Coronary artery (tissue), 2 donors: ENCODE results near the gene NOD1.
"Not testable (repeated sequence)": the region's sequence is repeated elsewhere in the genome, so short reads cannot be mapped to it uniquely, and the experiment has no call there.

Experiments used
- DNase-seq: peaks from one replicate; pipeline ENCODE4 v3.0.0-alpha.2; 2017; ENCODE audit warnings: low spot score
- H3K27ac ChIP-seq, 2 donors: fragments of 200-600 bp; sonication (generic); one replicate each; pipeline ENCODE4 v1.5.1; 2016 to 2019
- H3K4me3 ChIP-seq: fragments of 200-600 bp; sonication (generic); 2 replicates; pipeline ENCODE4 v1.5.1; 2016; ENCODE audit warnings: mild to moderate bottlenecking, moderate library complexity
- CTCF ChIP-seq: fragments of 200-600 bp; sonication (generic); IDR thresholded peaks from one replicate; pipeline ENCODE4 v1.5.1; 2019; ENCODE audit warnings: antibody characterized with exemption

NOD1 gene

GRCh38 chr7:30478349-30479201 lies at the start of gene NOD1:
Gene NOD1, minus strand, starts transcription at chr7:30478784. Its CDS starts 21,863 bp downstream, at chr7:30456921.
- Histone ChIP-seq H3K27ac (peak within 1 kb of the TSS; percentile 93), H3K4me3 (peak within 1 kb of the TSS; percentile 74)
- TF ChIP-seq CTCF: no peak
- DNase-seq: peak; percentile 89

GRCh38 chr7:30527297-30527696 lies 48.7 kb upstream of the NOD1 start:
- H3K4me3 ChIP-seq, H3K27ac ChIP-seq, DNase-seq: not testable (repeated sequence)

- Histone ChIP-seq H3K4me3 (no peak overlapping the region), H3K27ac (no peak overlapping the region)
- no peak for TF ChIP-seq CTCF
- no peak for DNase-seq
These were observed 47.6 kb upstream of the NOD1 start for GRCh38 chr7:30526163-30526562.

GRCh38 chr7:30525429-30525828 lies 46.8 kb upstream of the NOD1 start:
- no peak for TF ChIP-seq CTCF
- no peak overlapping the region for H3K27ac ChIP-seq
- DNase-seq: no peak

GRCh38 chr7:30524545-30524944 lies 46.0 kb upstream of the NOD1 start:
- DNase-seq: no peak
- H3K27ac ChIP-seq: no peak overlapping the region
- no peak for TF ChIP-seq CTCF
- no peak overlapping the region for H3K4me3 ChIP-seq

More at GRCh38 chr7:30525429-30525828, 46.8 kb upstream of the NOD1 start:
- no peak overlapping the region for H3K4me3 ChIP-seq

- TF ChIP-seq CTCF: no peak
- no peak for DNase-seq
- H3K27ac ChIP-seq: no peak overlapping the region
These were observed 44.9 kb upstream of the NOD1 start for GRCh38 chr7:30523466-30523865.

GRCh38 chr7:30522159-30522558 lies 43.6 kb upstream of the NOD1 start:
- no peak for DNase-seq
- Histone ChIP-seq H3K27ac (peak overlapping the region in 1 of 2 donors; percentile 12), H3K4me3 (no peak overlapping the region)
- no peak for TF ChIP-seq CTCF

More at GRCh38 chr7:30523466-30523865, 44.9 kb upstream of the NOD1 start:
- no peak overlapping the region for H3K4me3 ChIP-seq
